ENCODE data around the gene TMPRSS13. TPM values are rescaled to one million over a fixed set of nuclear protein-coding genes. Genes with fewer than 3 reads are reported as not detected.

Gene TMPRSS13
- total and polyA plus RNA-seq, 12 donors, result 0.12 to 1.3 (median 0.56) TPM

- Histone ChIP-seq H3K36me3 (replicated peaks in 1 of 2) (no peaks in the 10 kb centered on the region), H3K27ac (peak overlapping the region in 2 of 5 donors; percentile 34 to 47), H3K4me3 (no peak overlapping the region), H3K9me3 (replicated peaks in 1 of 3) (no peaks in the 10 kb centered on the region), H3K4me1 (replicated peaks in 1 of 2) (peaks cover 8 to 33% of the 10 kb centered on the region in 2 donors), H3K27me3 (no peaks in the 10 kb centered on the region)
- intact Hi-C loops (cut with DNase I), result no loop called here
- WGBS, 4 donors, result 69 to 83% (median 78%) methylated on average over 4 of the region's 4 CpGs
- DNase-seq, result peak in 2 of 7 donors; percentile 16 to 40
- TF ChIP-seq, protein P1, sequence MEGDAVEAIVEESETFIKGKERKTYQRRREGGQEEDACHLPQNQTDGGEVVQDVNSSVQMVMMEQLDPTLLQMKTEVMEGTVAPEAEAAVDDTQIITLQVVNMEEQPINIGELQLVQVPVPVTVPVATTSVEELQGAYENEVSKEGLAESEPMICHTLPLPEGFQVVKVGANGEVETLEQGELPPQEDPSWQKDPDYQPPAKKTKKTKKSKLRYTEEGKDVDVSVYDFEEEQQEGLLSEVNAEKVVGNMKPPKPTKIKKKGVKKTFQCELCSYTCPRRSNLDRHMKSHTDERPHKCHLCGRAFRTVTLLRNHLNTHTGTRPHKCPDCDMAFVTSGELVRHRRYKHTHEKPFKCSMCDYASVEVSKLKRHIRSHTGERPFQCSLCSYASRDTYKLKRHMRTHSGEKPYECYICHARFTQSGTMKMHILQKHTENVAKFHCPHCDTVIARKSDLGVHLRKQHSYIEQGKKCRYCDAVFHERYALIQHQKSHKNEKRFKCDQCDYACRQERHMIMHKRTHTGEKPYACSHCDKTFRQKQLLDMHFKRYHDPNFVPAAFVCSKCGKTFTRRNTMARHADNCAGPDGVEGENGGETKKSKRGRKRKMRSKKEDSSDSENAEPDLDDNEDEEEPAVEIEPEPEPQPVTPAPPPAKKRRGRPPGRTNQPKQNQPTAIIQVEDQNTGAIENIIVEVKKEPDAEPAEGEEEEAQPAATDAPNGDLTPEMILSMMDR (IDR thresholded peaks at IDR 0.05), result no peak
- no peak for TF ChIP-seq POLR2A (IDR thresholded peaks at IDR 0.05)
Measured at GRCh38 chr11:117908959-117909610, 20.1 kb downstream of the TMPRSS13 start.

DNA sequence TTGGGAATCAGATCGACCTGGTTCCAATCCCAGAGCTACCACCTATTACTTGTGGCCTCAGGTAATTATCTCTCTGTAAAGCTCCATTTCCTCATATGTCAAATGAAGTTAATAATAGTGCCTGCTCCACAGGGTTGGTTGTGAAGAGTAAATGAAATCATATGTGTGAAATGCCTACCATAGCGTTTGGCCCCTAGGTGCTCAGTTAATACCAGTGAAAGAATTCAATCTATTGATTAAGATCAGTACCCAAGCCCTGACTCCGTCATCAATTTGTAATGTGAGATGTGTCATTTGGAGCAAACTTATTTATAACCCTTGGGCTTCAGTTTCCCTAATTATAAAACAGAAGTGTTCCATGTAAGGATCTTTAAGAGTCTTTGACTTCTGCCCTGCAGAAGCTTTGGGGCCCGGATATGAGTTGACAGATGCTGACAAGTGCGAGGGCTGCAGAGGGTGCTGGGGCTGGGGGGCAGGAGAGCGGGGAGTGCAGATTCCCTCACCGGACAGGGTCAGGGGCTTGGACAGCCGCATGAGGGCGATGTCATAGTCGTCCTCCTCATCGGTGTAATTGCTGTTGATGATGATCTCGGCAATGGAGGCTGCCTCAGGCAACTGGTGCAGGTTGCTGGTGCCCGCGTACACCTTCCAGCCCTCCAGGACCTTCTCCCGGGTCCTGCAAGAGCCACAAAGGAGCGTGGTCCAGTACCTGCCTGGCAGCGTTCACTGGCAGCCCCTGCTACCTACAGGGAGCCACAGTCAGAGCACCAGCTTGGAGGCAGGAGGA, 20.9 kb downstream of the TMPRSS13 start:
- intact Hi-C loops (cut with DNase I), result no loop called here
- Histone ChIP-seq H3K27me3 (no peaks in the 10 kb centered on the region), H3K9me3 (replicated peaks in 1 of 3) (no peaks in the 10 kb centered on the region), H3K4me3 (no peak overlapping the region), H3K27ac (no peak overlapping the region), H3K36me3 (replicated peaks in 1 of 2) (no peaks in the 10 kb centered on the region), H3K4me1 (replicated peaks in 1 of 2) (peaks cover 8 to 33% of the 10 kb centered on the region in 2 donors)
- TF ChIP-seq, protein P1 (IDR thresholded peaks at IDR 0.05), result no peak
- TF ChIP-seq POLR2A (IDR thresholded peaks at IDR 0.05), result no peak
- DNase-seq, result peak in 2 of 7 donors; percentile 10 to 15
- WGBS, 4 donors, result 83 to 89% (median 84%) methylated on average over 15 to 17 of the region's 17 CpGs

DNA sequence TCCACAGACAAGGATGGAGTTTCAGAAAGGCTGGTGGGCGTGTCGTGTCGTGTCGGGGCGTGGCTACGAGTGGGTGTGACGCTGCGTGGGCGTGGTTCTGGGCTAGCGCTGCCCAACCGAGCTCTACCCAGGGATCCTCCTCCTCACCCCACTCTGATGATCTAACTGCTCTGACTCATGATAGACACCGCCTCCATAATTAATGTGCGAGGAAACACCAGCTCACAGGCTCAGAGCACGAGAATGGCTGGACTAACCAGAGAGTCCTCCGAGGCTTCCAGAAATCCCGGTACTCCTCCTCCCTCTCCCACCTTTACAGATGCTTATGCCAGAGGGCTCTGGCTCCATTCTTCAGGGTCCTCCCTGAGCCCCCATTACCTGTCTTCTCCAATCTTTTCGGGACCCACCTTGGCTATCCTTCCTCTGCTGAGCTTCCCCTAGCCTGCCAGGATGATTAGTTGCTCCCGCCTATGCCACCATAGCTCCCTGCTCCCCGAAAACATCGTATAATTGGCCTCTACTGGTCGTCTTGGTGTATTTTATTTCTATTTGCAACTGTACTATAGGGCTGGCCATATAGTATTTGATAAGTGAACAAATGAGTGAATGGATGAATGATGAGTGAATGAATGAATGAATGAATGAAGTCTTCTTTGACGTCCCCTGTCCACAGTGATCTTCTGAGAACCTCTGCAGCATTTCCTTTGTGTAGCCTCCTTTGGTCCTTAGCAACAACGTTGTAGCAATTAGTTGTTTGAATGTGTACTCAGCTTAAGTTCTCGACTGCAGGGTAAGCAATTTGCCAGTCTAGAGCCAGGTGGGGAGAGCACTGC, 21.7 kb downstream of the TMPRSS13 start:
- Histone ChIP-seq H3K36me3 (replicated peaks in 1 of 2) (no peaks in the 10 kb centered on the region), H3K4me1 (replicated peaks in 1 of 2) (peaks cover 8 to 33% of the 10 kb centered on the region in 2 donors), H3K9me3 (replicated peaks in 1 of 3) (no peaks in the 10 kb centered on the region), H3K4me3 (no peak overlapping the region), H3K27me3 (no peaks in the 10 kb centered on the region), H3K27ac (peak overlapping the region in 1 of 5 donors; percentile 57)
- 27 to 43% (median 32%) methylated on average over 14 to 24 of the region's 24 CpGs for WGBS, 4 donors
- DNase-seq, result peak; percentile 90 to 96 (median 95)
- TF ChIP-seq POLR2A (IDR thresholded peaks at IDR 0.05), result peak in 1 of 2 donors; percentile 47
- TF ChIP-seq, protein P1 (IDR thresholded peaks at IDR 0.05), result no peak
- intact Hi-C loops (cut with DNase I), result no loop called here

- no peaks in the 10 kb centered on the region for H3K36me3 ChIP-seq (replicated peaks in 1 of 2)
- intact Hi-C loops (cut with DNase I), result no loop called here
- peak overlapping the region in 1 of 5 donors; percentile 34 for H3K27ac ChIP-seq
Measured at GRCh38 chr11:117906710-117907109, 22.5 kb downstream of the TMPRSS13 start.

More at GRCh38 chr11:117906710-117907109, 22.5 kb downstream of the TMPRSS13 start:
- TF ChIP-seq, protein P1 (IDR thresholded peaks at IDR 0.05), result no peak
- TF ChIP-seq POLR2A (IDR thresholded peaks at IDR 0.05), result no peak
- Histone ChIP-seq H3K4me1 (replicated peaks in 1 of 2) (peaks cover 8 to 33% of the 10 kb centered on the region in 2 donors), H3K9me3 (replicated peaks in 1 of 3) (no peaks in the 10 kb centered on the region), H3K27me3 (no peaks in the 10 kb centered on the region), H3K4me3 (no peak overlapping the region)
- WGBS, 4 donors, result 77 to 86% (median 82%) methylated on average over 4 of the region's 4 CpGs
- no peak for DNase-seq
